Raji (cell line): ENCODE measurements around the gene RAP2C.

ENCODE experiments used
- POLR2A ChIP-seq: IDR thresholded peaks from 2 replicates; pipeline ENCODE4 v1.6.1; 2011; ENCODE audit warnings: low read depth, low read length, control low read depth; ENCODE audit not compliant: insufficient read depth

Gene RAP2C

GRCh38 chrX:132219343-132219768 is at the start of gene RAP2C:
Gene RAP2C, minus strand, starts transcription at chrX:132219447. Its CDS starts 2,179 bp downstream, at chrX:132217268.
- TF ChIP-seq POLR2A, result no peak

GRCh38 chrX:132267392-132267791 is 48.1 kb upstream of the RAP2C start:
- no peak for TF ChIP-seq POLR2A

GRCh38 chrX:132266583-132267355 is 47.5 kb upstream of the RAP2C start:
- no peak for TF ChIP-seq POLR2A

GRCh38 chrX:132263127-132263526 is 43.9 kb upstream of the RAP2C start:
- no peak for TF ChIP-seq POLR2A

GRCh38 chrX:132258509-132258908 is 39.3 kb upstream of the RAP2C start:
- TF ChIP-seq POLR2A, result no peak

GRCh38 chrX:132257116-132257515 is 37.9 kb upstream of the RAP2C start:
- TF ChIP-seq POLR2A, result no peak

GRCh38 chrX:132236121-132236520 is 16.9 kb upstream of the RAP2C start:
- TF ChIP-seq POLR2A, result no peak

GRCh38 chrX:132235488-132235887 is 16.2 kb upstream of the RAP2C start:
- no peak for TF ChIP-seq POLR2A

GRCh38 chrX:132231587-132231986 is 12.3 kb upstream of the RAP2C start:
- no peak for TF ChIP-seq POLR2A

- TF ChIP-seq POLR2A, result no peak
These were observed 8.3 kb upstream of the RAP2C start for GRCh38 chrX:132227383-132228112.

- TF ChIP-seq POLR2A, result no peak
These were observed 6.9 kb upstream of the RAP2C start for GRCh38 chrX:132226169-132226568.

- peak; percentile 53 for TF ChIP-seq POLR2A
These were observed 991 bp downstream of the RAP2C start for GRCh38 chrX:132218100-132218812.

- peak; percentile 44 for TF ChIP-seq POLR2A
These were observed 1.8 kb downstream of the RAP2C start for GRCh38 chrX:132217203-132218073.

- TF ChIP-seq POLR2A, result no peak
These were observed 2.4 kb downstream of the RAP2C start for GRCh38 chrX:132216806-132217202.

- no peak for TF ChIP-seq POLR2A
These were observed 3.0 kb downstream of the RAP2C start for GRCh38 chrX:132216283-132216682.
